ENCODE data around the gene MAMDC2. TPM values are rescaled to one million over a fixed set of nuclear protein-coding genes. Genes with fewer than 3 reads are reported as not detected.

Gene MAMDC2
- total RNA-seq, 1 donor from 2014 or later, result 28.7 TPM

DNA sequence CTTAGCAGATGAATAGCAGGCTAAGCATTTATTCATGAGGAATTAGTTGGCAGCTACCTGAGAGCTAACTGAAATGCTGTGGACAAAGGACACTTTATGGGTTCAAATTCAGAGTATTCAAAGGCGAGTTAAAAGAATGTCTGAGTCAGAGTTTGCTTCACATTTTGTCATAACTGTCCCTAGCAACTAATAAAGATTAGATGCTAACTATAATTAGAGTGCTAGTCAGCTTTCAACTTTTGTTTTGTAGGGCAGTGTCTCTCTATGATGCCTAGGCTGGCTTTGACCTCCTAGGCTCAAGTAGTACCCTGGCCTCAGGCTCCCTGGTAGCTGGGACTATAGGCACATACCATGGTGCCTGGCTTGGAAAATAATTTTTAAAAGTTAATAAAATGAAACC is 219.8 kb downstream of the MAMDC2 start:
- no peak overlapping the region for H3K27ac ChIP-seq

More for the DNA sequence above, 219.8 kb downstream of the MAMDC2 start:
- Histone ChIP-seq H3K9me3 (ENCODE audit: low read depth) (no peaks in the 10 kb centered on the region), H3K4me2 (peak overlapping the region; percentile 29), H3K4me3 (no peak overlapping the region), H3K79me2 (ENCODE audit: low read depth) (peaks cover 84% of the 10 kb centered on the region), H3K9ac (no peak overlapping the region), H3K36me3 (peaks cover 25% of the 10 kb centered on the region), H4K20me1 (ENCODE audit: low read depth) (peaks cover 59% of the 10 kb centered on the region), H3F3A (ENCODE audit: low read depth) (peaks cover 7% of the 10 kb centered on the region), H3K4me1 (peaks cover 18% of the 10 kb centered on the region), H2AFZ (replicated peaks) (no peak overlapping the region), H3K27me3 (no peaks in the 10 kb centered on the region)
- Mint-ChIP-seq H3K36me3 (peaks cover 44% of the 10 kb centered on the region), H3K27me3 (ENCODE audit: insufficient read depth, low read depth) (peaks cover 2% of the 10 kb centered on the region), H3K9me3 (no peaks in the 10 kb centered on the region), H3K27ac (no peak overlapping the region), H3K4me3 (no peak overlapping the region), H3K4me1 (peaks cover 30% of the 10 kb centered on the region)
- DNase-seq (ENCODE audit: low spot score), result no peak
- no peak for TF ChIP-seq EZH2phosphoT487 (IDR thresholded peaks at IDR 0.05)
- TF ChIP-seq, protein P1, sequence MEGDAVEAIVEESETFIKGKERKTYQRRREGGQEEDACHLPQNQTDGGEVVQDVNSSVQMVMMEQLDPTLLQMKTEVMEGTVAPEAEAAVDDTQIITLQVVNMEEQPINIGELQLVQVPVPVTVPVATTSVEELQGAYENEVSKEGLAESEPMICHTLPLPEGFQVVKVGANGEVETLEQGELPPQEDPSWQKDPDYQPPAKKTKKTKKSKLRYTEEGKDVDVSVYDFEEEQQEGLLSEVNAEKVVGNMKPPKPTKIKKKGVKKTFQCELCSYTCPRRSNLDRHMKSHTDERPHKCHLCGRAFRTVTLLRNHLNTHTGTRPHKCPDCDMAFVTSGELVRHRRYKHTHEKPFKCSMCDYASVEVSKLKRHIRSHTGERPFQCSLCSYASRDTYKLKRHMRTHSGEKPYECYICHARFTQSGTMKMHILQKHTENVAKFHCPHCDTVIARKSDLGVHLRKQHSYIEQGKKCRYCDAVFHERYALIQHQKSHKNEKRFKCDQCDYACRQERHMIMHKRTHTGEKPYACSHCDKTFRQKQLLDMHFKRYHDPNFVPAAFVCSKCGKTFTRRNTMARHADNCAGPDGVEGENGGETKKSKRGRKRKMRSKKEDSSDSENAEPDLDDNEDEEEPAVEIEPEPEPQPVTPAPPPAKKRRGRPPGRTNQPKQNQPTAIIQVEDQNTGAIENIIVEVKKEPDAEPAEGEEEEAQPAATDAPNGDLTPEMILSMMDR (IDR thresholded peaks at IDR 0.05), result no peak
- no peak for TF ChIP-seq EZH2 (IDR thresholded peaks at IDR 0.05)

Small RNA genes lying within 50 kb of the gene (small RNA-seq; reads per million reads assigned to genes)
- gene RNU2-5P, result 0.70 reads per million, percentile 69 among the genes with 10 or more reads in this experiment

Other genes starting within 250 kb of the MAMDC2 start
- gene CFAP95, start 223.0 kb upstream of the MAMDC2 start, total RNA-seq (ENCODE audit: low replicate concordance), result not detected in 2 replicates
- 35.2 and 63.1 TPM in 2 replicates for gene SMC5, start 215.1 kb downstream of the MAMDC2 start, total RNA-seq (ENCODE audit: low replicate concordance)